GM12872 (cell line): Measurements from ENCODE around the gene NUP188.

Source experiments
- TF ChIP-seq, protein P1 (sequence below): IDR thresholded peaks from 3 replicates; pipeline ENCODE4 v1.5.1; 2011; ENCODE audit warnings: low read depth, mild to moderate bottlenecking, low read length, moderate library complexity; ENCODE audit not compliant: insufficient read depth

Gene NUP188

DNA sequence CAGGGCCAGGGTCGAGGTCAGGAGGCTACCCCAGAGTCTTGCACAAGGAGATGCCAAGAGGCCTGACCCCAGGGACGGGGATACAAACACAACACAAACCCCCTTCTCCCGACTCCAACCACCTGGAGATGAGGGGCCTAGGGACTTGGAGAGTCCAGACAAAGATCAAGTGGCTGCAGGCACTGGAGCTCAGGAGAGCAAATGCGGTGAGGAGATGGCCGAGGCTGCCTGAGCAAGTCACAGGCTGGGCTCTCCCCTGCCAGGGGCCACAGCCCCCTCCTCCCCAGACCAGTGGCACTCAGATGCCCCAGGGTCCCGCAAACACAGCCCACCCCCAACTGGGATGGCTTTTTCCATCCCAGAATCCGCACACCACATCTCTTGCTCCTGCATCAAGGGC lies 64.8 kb downstream of the NUP188 start:
- TF ChIP-seq, protein P1, sequence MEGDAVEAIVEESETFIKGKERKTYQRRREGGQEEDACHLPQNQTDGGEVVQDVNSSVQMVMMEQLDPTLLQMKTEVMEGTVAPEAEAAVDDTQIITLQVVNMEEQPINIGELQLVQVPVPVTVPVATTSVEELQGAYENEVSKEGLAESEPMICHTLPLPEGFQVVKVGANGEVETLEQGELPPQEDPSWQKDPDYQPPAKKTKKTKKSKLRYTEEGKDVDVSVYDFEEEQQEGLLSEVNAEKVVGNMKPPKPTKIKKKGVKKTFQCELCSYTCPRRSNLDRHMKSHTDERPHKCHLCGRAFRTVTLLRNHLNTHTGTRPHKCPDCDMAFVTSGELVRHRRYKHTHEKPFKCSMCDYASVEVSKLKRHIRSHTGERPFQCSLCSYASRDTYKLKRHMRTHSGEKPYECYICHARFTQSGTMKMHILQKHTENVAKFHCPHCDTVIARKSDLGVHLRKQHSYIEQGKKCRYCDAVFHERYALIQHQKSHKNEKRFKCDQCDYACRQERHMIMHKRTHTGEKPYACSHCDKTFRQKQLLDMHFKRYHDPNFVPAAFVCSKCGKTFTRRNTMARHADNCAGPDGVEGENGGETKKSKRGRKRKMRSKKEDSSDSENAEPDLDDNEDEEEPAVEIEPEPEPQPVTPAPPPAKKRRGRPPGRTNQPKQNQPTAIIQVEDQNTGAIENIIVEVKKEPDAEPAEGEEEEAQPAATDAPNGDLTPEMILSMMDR = no peak

DNA sequence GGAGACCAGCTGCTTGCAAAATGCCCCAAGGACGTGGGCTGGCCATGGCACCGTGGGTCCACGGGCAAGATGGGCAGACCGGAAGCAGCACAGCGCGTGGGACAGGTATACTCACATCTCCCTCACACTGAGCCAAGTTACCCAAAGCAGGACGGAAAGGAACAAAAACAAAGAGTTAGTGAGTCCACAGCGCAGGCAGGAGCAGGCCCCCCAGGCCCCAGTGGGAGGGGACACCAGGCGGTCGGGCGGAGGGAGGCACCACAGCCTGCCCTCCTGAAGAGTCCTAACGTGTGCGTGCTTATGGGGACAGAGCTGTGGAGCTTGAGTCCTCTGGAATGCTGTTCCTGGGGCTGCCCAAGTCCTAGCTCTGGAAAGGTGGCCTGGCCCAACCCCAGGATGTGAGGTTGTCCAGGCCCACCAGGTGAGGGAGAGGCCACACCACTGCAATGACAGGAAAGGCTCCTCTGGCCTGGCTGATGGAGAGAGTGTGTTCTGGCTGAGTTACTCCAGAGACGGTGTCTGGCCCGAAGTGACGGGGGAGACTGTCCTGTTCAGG lies 65.5 kb downstream of the NUP188 start:
- TF ChIP-seq, protein P1 = no peak

DNA sequence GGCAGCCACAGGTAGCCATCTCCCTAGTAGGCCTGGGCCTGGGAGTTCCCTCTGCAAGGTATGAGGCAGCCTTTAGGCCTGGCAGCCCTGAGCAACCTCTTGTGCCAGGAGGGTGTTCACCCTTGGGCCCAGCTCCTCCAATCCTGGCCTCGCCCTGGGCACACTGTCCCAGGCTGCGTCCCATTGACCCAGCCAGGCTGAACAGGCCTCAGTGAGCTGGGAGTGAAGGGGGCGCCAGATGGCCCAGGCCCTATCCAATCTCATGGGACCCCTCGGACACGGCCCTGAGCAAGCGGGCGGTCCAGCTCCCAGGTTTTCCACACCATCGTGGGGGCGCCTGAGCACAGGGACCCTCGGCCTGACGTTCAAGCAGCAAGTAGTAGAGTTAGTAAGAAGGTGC lies 66.2 kb downstream of the NUP188 start:
- TF ChIP-seq, protein P1 = no peak

DNA sequence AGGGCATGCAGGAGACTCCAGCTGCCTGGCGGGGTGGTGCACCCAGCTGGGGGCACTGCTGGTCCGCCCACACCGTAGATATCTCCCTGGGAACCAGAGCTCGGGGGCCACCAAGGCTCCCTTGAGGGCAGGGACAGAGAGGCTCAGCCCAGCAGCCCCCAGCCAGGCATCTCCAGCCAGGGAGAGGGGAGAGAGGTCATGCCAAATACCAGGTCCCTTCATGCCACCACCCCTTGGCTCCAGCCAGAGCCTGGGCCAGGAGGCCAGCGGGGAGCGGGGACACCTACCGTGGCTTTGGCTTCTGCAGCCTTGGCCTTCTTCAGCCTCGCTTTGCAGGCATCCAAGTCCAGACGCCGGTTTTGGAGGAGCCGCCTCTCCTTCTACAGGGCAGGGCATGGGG lies 66.6 kb downstream of the NUP188 start:
- TF ChIP-seq, protein P1 = no peak

DNA sequence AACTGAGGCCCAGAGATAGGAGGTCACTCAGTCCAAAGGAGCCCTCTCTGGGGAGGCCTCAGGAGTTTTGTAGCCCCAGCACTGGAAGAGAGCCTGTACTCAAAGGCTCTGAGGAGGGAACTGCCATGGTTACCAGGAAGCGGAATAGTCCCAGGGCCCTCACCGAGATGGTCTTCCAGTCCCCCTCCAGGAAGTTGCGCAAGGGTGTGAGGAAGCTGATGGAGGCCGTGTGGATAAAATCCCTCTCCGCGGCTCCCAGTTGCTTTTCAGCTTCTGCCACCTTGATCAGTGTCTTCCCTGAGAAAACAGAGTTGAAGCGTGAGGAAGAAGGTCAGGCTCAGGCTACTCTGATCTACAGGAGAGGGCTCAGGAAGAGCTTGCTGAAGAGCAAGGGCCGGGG lies 67.1 kb downstream of the NUP188 start:
- TF ChIP-seq, protein P1 = no peak

DNA sequence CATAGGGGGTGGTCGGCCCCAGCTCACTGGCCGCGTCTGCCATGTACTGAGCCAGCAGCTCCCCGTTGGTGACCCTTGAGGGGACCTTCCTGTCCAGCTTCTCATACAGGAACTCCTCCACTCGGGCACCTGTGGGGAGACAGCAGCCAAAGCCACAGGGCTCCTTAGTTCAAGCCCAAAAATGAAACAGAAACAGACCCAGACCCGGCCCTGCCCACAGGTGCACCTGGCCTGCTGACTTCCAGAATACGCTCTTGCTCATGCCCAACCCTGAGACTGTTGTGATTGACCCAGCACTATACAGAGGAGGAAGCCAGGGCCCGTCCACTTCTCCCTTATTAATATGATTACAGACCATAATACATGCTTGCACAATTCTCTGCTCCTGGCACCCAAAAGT lies 73.6 kb downstream of the NUP188 start:
- TF ChIP-seq, protein P1 = no peak

DNA sequence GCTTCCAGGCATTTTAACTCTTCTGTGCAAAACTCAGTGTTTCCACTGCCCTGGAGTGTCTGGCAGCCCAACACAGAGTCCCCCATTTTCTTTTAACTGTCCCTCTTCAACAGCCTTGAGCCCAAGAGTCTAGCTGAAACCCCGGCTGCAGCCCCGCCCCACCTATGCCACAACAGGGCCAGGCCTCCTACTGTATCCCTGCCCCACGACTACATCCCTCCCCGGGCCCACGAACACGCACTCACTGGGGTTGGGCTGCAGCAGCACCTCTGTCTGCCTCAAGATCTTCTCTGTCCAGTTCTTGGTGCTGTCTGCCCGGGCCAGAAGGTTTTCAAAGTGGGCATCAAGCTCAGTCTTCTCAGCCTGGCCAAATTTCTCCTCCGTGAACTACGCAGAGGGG lies 74.5 kb downstream of the NUP188 start:
- TF ChIP-seq, protein P1 = no peak
